Endothelial cell (in vitro differentiated cells): ENCODE data around the gene C6orf52. TPM values are rescaled to one million over a fixed set of nuclear protein-coding genes. Genes with fewer than 3 reads are reported as not detected.
A peak's percentile ranks its signal among the peaks of the same experiment; 100 is the strongest.
"Not testable (repeated sequence)": the region's sequence is repeated elsewhere in the genome, so short reads cannot be mapped to it uniquely, and the experiment has no call there.

Experiments
- DNase-seq: peaks from one replicate; pipeline ENCODE4 v3.0.0; 2021; ENCODE audit warnings: low spot score
- H3K27ac Mint-ChIP-seq: one replicate; pipeline ENCODE4 v1.8.0; 2021; ENCODE audit warnings: mixed read lengths, inconsistent platforms; ENCODE audit not compliant: unreplicated experiment
- H3K27me3 Mint-ChIP-seq: one replicate; pipeline ENCODE4 v1.8.0; 2021; ENCODE audit warnings: mild to moderate bottlenecking, moderate library complexity, mixed read lengths, inconsistent platforms; ENCODE audit not compliant: unreplicated experiment
- H3K36me3 Mint-ChIP-seq: one replicate; pipeline ENCODE4 v1.8.0; 2021; ENCODE audit warnings: mild to moderate bottlenecking, low read depth, mixed read lengths, inconsistent platforms; ENCODE audit not compliant: unreplicated experiment
- H3K4me1 Mint-ChIP-seq: one replicate; pipeline ENCODE4 v1.8.0; 2021; ENCODE audit warnings: mild to moderate bottlenecking, mixed read lengths, inconsistent platforms; ENCODE audit not compliant: unreplicated experiment
- H3K4me3 Mint-ChIP-seq: one replicate; pipeline ENCODE4 v1.8.0; 2021; ENCODE audit warnings: mild to moderate bottlenecking, mixed read lengths, inconsistent platforms; ENCODE audit not compliant: unreplicated experiment
- H3K9me3 Mint-ChIP-seq: one replicate; pipeline ENCODE4 v1.8.0; 2021; ENCODE audit warnings: mixed read lengths, inconsistent platforms; ENCODE audit not compliant: unreplicated experiment
- CTCF ChIP-seq: fragments of 200-600 bp; sonication (generic); IDR thresholded peaks from one replicate; pipeline ENCODE4 v1.5.0; 2021; ENCODE audit warnings: antibody characterized with exemption; ENCODE audit not compliant: unreplicated experiment
- long read RNA-seq: library from polyadenylated mRNA; unstranded; transcript quantifications from one replicate; pipeline ENCODE4 v2.0.0, GENCODE V29; 2020; ENCODE audit not compliant: unreplicated experiment
- total RNA-seq: library from RNA; stranded (reverse); fragmentation: NEBNext Ultra II Directional; extraction: Animal tissue kit (Norgen Biotek cat#: 25700); gene quantifications from one replicate; pipeline ENCODE4 v1.2.1, GENCODE V29; 2021; ENCODE audit not compliant: unreplicated experiment

Gene C6orf52
- 1.6 TPM for total RNA-seq
- long read RNA-seq, result 0 reads

- Mint-ChIP-seq H3K4me1 (peaks cover 36% of the 10 kb centered on the region), H3K9me3 (no peaks in the 10 kb centered on the region), H3K4me3 (peak within 1 kb of the TSS; percentile 92), H3K36me3 (peaks cover 14% of the 10 kb centered on the region), H3K27me3 (peaks cover 6% of the 10 kb centered on the region), H3K27ac (peak within 1 kb of the TSS; percentile 100)
- TF ChIP-seq CTCF, result no peak
- DNase-seq, result peak; percentile 85
These were observed at the start of gene C6orf52, which contains the start of gene PAK1IP1 for GRCh38 chr6:10694302-10695085. C6orf52 (minus strand) TSS chr6:10694616; CDS start chr6:10687550, 7,066 bp downstream. PAK1IP1 (plus strand) TSS chr6:10694972; CDS start chr6:10694986, 14 bp downstream.

GRCh38 chr6:10743515-10743914 is 49.1 kb upstream of the C6orf52 start:
- no peak for TF ChIP-seq CTCF
- DNase-seq, result no peak
- Mint-ChIP-seq H3K27ac (no peak overlapping the region), H3K4me3 (no peak overlapping the region), H3K4me1 (peaks cover 12% of the 10 kb centered on the region), H3K36me3 (peaks cover 3% of the 10 kb centered on the region), H3K27me3 (no peaks in the 10 kb centered on the region), H3K9me3 (no peaks in the 10 kb centered on the region)

GRCh38 chr6:10742251-10742650 is 47.8 kb upstream of the C6orf52 start:
- Mint-ChIP-seq H3K4me1 (peaks cover 4% of the 10 kb centered on the region), H3K36me3 (peaks cover 3% of the 10 kb centered on the region), H3K27ac (no peak overlapping the region), H3K27me3 (no peaks in the 10 kb centered on the region), H3K9me3 (no peaks in the 10 kb centered on the region), H3K4me3 (no peak overlapping the region)
- TF ChIP-seq CTCF, result no peak
- no peak for DNase-seq

- not testable (repeated sequence) for H3K9me3 Mint-ChIP-seq, H3K36me3 Mint-ChIP-seq, H3K27me3 Mint-ChIP-seq, H3K4me1 Mint-ChIP-seq, H3K4me3 Mint-ChIP-seq, H3K27ac Mint-ChIP-seq, DNase-seq
These were observed 47.2 kb upstream of the C6orf52 start for GRCh38 chr6:10741643-10742042.

GRCh38 chr6:10740061-10740460 is 45.6 kb upstream of the C6orf52 start:
- H3K9me3 Mint-ChIP-seq, result no peaks in the 10 kb centered on the region
- peak overlapping the region; percentile 69 for H3K4me3 Mint-ChIP-seq
- H3K27me3 Mint-ChIP-seq, result no peaks in the 10 kb centered on the region
- H3K4me1 Mint-ChIP-seq, result no peaks in the 10 kb centered on the region
- no peak for DNase-seq
- H3K36me3 Mint-ChIP-seq, result peaks cover 3% of the 10 kb centered on the region
- TF ChIP-seq CTCF, result no peak
- no peak overlapping the region for H3K27ac Mint-ChIP-seq
